GM12878 (cell line): Measurements from ENCODE around the gene SLC26A1. TPM values are rescaled to one million over a fixed set of nuclear protein-coding genes. Genes with fewer than 3 reads are reported as not detected.
A peak's percentile ranks its signal among the peaks of the same experiment; 100 is the strongest.

Experiments
- ATAC-seq: fragments of 200-7000 bp; cut with Tn5 transposase; 3 replicates; pipeline ENCODE4 v1.9.1; 2020; ENCODE audit warnings: mild to moderate bottlenecking, moderate library complexity
- BruUV-seq: library from RNA; stranded (reverse); fragments of 400-500 nt; replicated peaks from 2 replicates; lab custom pipeline; 2021; lab: Mats Ljungman, UMichigan
- CTCF ChIA-PET: fragments of 300-600 bp; sonication (Branson Sonifier 250); formaldehyde crosslinking; extraction: SDS; loops from one replicate; lab custom pipeline; 2021; ENCODE audit warnings: inconsistent platforms; lab: Yijun Ruan, JAX
- POLR2A ChIA-PET: fragments of 350-600 bp; formaldehyde crosslinking; extraction: SDS; loops from one replicate; lab custom pipeline; 2021; ENCODE audit warnings: inconsistent platforms; lab: Charles Lee
- RAD21 ChIA-PET: fragments of 300-600 bp; sonication (Branson Sonifier 250); formaldehyde crosslinking; loops from one replicate; lab custom pipeline; 2023; ENCODE audit warnings: antibody characterized with exemption; ENCODE audit not compliant: unreplicated experiment; lab: Charles Lee
- SMC1A ChIA-PET: fragments of 300-600 bp; sonication (Branson Sonifier 250); formaldehyde crosslinking; loops from one replicate; lab custom pipeline; 2023; ENCODE audit not compliant: unreplicated experiment, uncharacterized antibody; lab: Charles Lee
- DNase-seq: peaks from one replicate; pipeline ENCODE4 v3.0.0-alpha.2; 2011; ENCODE audit warnings: low read depth, low spot score
- FAIRE-seq: peaks from 3 replicates; lab custom pipeline; 2011; peaks lifted over from hg19 to GRCh38; lab: Jason Lieb, UNC
- H2AFZ ChIP-seq: 2 replicates; pipeline ENCODE4 v1.6.0; 2011; ENCODE audit warnings: low read depth, low read length, control low read depth; ENCODE audit not compliant: control insufficient read depth
- H3K27ac ChIP-seq: 2 replicates; pipeline ENCODE4 v1.5.1; 2011; ENCODE audit warnings: control low read depth; ENCODE audit not compliant: control insufficient read depth, insufficient read depth
- H3K27me3 ChIP-seq, 2 experiments: replicated peaks in 1 of 2; 2 replicates each; pipeline versions ENCODE4 v1.6.0 to v1.6.1; 2011; ENCODE audit warnings: low read length in 1 of 2; ENCODE audit not compliant: control insufficient read depth in 2 of 2, insufficient read depth in 2 of 2
- H3K36me3 ChIP-seq, 2 experiments: 2 replicates each; pipeline ENCODE4 v1.5.1; 2011; ENCODE audit warnings: low read length in 1 of 2; ENCODE audit not compliant: control insufficient read depth in 2 of 2, insufficient read depth in 2 of 2
- H3K4me1 ChIP-seq: 2 replicates; pipeline ENCODE4 v1.6.1; 2011; ENCODE audit warnings: mild to moderate bottlenecking, low read length, moderate library complexity, mixed read lengths; ENCODE audit not compliant: control insufficient read depth, insufficient read depth
- H3K4me2 ChIP-seq: 2 replicates; pipeline ENCODE4 v1.6.0; 2011; ENCODE audit warnings: control low read depth; ENCODE audit not compliant: control insufficient read depth, insufficient read depth
- H3K4me3 ChIP-seq: fragments of 200-600 bp; sonication (generic); 2 replicates; pipeline ENCODE4 v1.5.1; 2016
- H3K79me2 ChIP-seq: 2 replicates; pipeline ENCODE4 v1.6.0; 2011; ENCODE audit warnings: low read length; ENCODE audit not compliant: control insufficient read depth, insufficient read depth
- H3K9ac ChIP-seq: 2 replicates; pipeline ENCODE4 v1.8.0; 2011; ENCODE audit warnings: low read length, control low read depth, mixed read lengths; ENCODE audit not compliant: control insufficient read depth, insufficient read depth
- H3K9me3 ChIP-seq: replicated peaks from 3 replicates; pipeline ENCODE4 v1.5.1; 2011; ENCODE audit warnings: mild to moderate bottlenecking, low read length; ENCODE audit not compliant: control insufficient read depth, insufficient read depth
- H4K20me1 ChIP-seq: 2 replicates; pipeline ENCODE4 v1.6.0; 2011; ENCODE audit not compliant: control insufficient read depth, insufficient read depth
- DPF2 ChIP-seq: fragments of 450-650 bp; IDR thresholded peaks from 2 replicates; pipeline ENCODE4 v1.6.1; 2017; ENCODE audit warnings: mild to moderate bottlenecking
- HCFC1 ChIP-seq: fragments of 150-350 bp; IDR thresholded peaks from 2 replicates; pipeline ENCODE4 v1.6.1; 2014; ENCODE audit warnings: low read length
- IKZF1 ChIP-seq: fragments of 450-650 bp; conservative IDR thresholded peaks from 2 replicates; pipeline ENCODE4 v1.6.1; 2017; ENCODE audit warnings: antibody characterized with exemption, mild to moderate bottlenecking
- MEF2A ChIP-seq: IDR thresholded peaks from 2 replicates; pipeline ENCODE4 v1.6.1; 2011; ENCODE audit warnings: low read depth, mild to moderate bottlenecking, low read length, moderate library complexity; ENCODE audit not compliant: insufficient read depth
- PKNOX1 ChIP-seq: fragments of 450-650 bp; IDR thresholded peaks from 2 replicates; pipeline ENCODE4 v1.6.1; 2016; ENCODE audit warnings: mild to moderate bottlenecking
- PML ChIP-seq: IDR thresholded peaks from 2 replicates; pipeline ENCODE4 v1.6.1; 2012; ENCODE audit warnings: low read length, inconsistent platforms
- RAD21 ChIP-seq: IDR thresholded peaks from 2 replicates; pipeline ENCODE4 v1.6.1; 2011; ENCODE audit warnings: mild to moderate bottlenecking, low read depth, low read length, moderate library complexity; ENCODE audit not compliant: insufficient read depth
- SPI1 ChIP-seq: IDR thresholded peaks from 2 replicates; pipeline ENCODE4 v1.6.1; 2011; ENCODE audit warnings: low read depth, mild to moderate bottlenecking, low read length, moderate library complexity, borderline replicate concordance; ENCODE audit not compliant: insufficient read depth
- SRF ChIP-seq, 2 experiments: IDR thresholded peaks; 2 replicates each; pipeline ENCODE4 v1.6.1; 2011; ENCODE audit warnings: low read depth in 2 of 2, low read length in 2 of 2, mild to moderate bottlenecking in 1 of 2, moderate library complexity in 1 of 2
- ZNF217 ChIP-seq: fragments of 450-650 bp; IDR thresholded peaks from 2 replicates; pipeline ENCODE4 v1.6.1; 2017; ENCODE audit warnings: antibody characterized with exemption, mild to moderate bottlenecking
- ZNF384 ChIP-seq: IDR thresholded peaks from 2 replicates; pipeline ENCODE4 v1.6.1; 2012; ENCODE audit warnings: low read depth, mild to moderate bottlenecking, low read length, improper control_type of control experiment, borderline replicate concordance
- ZZZ3 ChIP-seq: IDR thresholded peaks from 2 replicates; pipeline ENCODE4 v1.6.1; 2011; ENCODE audit warnings: low read depth; ENCODE audit not compliant: control insufficient read depth, insufficient read length
- WGBS: methylation state at CpG from one replicate; pipeline ENCODE4 v1.1.6; 2016; ENCODE audit warnings: low lambda C conversion rate; ENCODE audit not compliant: insufficient replicate concordance, insufficient coverage; ENCODE audit errors: missing lambda C conversion rate; 5-methylcytosine and 5-hydroxymethylcytosine counted together
- in situ Hi-C: fragments of 300-500 bp; cut with MboI; formaldehyde crosslinking; loops from 9 replicates; pipeline ENCODE4 v1.14.3; 2018; ENCODE audit warnings: mixed read lengths
- intact Hi-C: fragments of 100-400 bp; cut with micrococcal nuclease; formaldehyde crosslinking; loops from one replicate; pipeline ENCODE4 v1.14.2; 2022; ENCODE audit not compliant: unreplicated experiment
- polyA plus RNA-seq, 11 experiments: library from polyadenylated mRNA; depleted of rRNA in 4 of 11; unstranded in 6 of 11; stranded (reverse) in 5 of 11; fragments of >200 nt; fragmentation: Nextera tagmentation in 4 of 11; fragmentation: Illumina TruSeq in 1 of 11; extraction: Ambion mirVana in 4 of 11; extraction: Trizol in 1 of 11; gene quantifications; 1 replicate in 1 of 11; 2 replicates in 10 of 11; pipeline versions ENCODE4 v1.2.1 to v1.2.3, GENCODE V29; 2011 to 2016; ENCODE audit warnings: inconsistent platforms in 2 of 11, missing spikeins in 2 of 11, low read depth in 1 of 11
- total RNA-seq, 4 experiments: library from RNA; depleted of rRNA in 3 of 4; stranded (reverse); fragments of >200 nt in 3 of 4; fragmentation: Illumina TruSeq in 1 of 4; extraction: Trizol in 1 of 4; gene quantifications; 2 replicates each; pipeline versions ENCODE4 v1.2.1 to v1.2.3, GENCODE V29; 2013 to 2021
- TF ChIP-seq, protein P1 (sequence below): fragments of 150-350 bp; IDR thresholded peaks from 2 replicates; pipeline ENCODE4 v1.6.1; 2014; ENCODE audit warnings: mild to moderate bottlenecking, low read depth, low read length

Gene SLC26A1
- total and polyA plus RNA-seq, 10 of the 15 experiments (the other 5 are each of a cell fraction or from before 2014, with no cell fraction given) = 0.05 to 0.96 (median 0.28) TPM; not detected in 5

DNA sequence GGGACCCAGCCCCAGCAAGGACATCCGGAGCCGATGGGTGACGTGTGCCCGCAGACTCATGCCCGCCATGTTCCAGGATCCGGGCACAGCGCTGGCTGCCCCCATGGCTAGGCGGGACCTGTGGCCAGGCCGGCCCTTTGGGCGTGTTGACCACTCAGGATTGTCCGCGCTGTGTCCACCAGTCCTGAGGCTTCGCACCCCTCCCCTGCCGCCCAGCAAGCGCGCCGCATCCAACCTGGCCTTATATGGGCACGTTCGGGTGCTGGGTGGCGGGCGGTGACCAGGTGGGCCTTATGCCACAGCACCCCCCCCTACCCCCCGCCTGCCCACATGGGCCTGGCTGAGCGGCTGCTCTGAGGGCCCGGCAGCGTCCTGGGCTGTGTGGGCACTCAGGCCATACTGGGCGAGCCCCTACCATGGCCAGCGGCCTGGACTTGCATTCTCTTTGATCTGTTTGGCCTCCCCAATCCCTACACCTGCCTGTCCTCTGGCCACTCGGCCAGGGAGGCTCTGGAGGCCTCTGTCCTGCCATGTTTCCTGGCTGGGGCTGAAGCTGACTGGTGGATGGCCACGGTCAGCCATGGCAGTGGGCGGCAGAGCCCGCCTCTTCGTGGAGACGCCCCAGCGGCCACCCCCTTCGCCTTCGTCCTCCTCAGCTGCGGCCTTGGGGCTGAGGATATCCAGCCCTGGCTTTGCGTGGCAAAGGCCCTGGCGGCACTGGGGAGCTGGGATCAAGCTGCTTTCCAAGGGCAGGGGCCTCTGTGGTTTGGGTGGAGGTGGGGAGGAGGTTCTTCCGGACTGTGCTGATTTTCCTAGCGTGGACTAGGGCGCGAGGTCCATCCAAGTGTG, 20.2 kb upstream of the SLC26A1 start:
- Histone ChIP-seq H3K36me3 (no peaks in the 10 kb centered on the region), H3K27ac (no peak overlapping the region), H3K4me2 (no peak overlapping the region), H2AFZ (no peak overlapping the region), H3K9me3 (no peaks in the 10 kb centered on the region; the same call in 2 of the 3 replicates), H3K79me2 (no peaks in the 10 kb centered on the region), H3K9ac (no peak overlapping the region), H3K27me3 (peaks cover 0 to 5% of the 10 kb centered on the region in 2 experiments; a peak in 2 of 4 replicates), H3K4me3 (no peak overlapping the region), H3K4me1 (peaks cover 11% of the 10 kb centered on the region), H4K20me1 (no peaks in the 10 kb centered on the region; the same call in 1 of the 2 replicates)
- in situ Hi-C loops = no loop called here
- TF ChIP-seq MEF2A (no peak), ZNF217 (no peak), SRF (IDR thresholded peaks at IDR 0.05; ENCODE audit: low read depth in 2 of 2, low read length in 2 of 2) (peak in 1 of 2 experiments; percentile 59; a peak in 1 of 4 replicates), ZZZ3 (no peak)
- RAD21 ChIA-PET = no interaction called here
- POLR2A ChIA-PET = no interaction called here
- intact Hi-C loops = no loop called here
- SMC1A ChIA-PET = no interaction called here
- ATAC-seq = no peak
- no peak for DNase-seq
- no peak for FAIRE-seq
- WGBS = 87% methylated on average over 38 of the region's 43 CpGs
- no TSS peak for BruUV-seq
- CTCF ChIA-PET = no interaction called here

DNA sequence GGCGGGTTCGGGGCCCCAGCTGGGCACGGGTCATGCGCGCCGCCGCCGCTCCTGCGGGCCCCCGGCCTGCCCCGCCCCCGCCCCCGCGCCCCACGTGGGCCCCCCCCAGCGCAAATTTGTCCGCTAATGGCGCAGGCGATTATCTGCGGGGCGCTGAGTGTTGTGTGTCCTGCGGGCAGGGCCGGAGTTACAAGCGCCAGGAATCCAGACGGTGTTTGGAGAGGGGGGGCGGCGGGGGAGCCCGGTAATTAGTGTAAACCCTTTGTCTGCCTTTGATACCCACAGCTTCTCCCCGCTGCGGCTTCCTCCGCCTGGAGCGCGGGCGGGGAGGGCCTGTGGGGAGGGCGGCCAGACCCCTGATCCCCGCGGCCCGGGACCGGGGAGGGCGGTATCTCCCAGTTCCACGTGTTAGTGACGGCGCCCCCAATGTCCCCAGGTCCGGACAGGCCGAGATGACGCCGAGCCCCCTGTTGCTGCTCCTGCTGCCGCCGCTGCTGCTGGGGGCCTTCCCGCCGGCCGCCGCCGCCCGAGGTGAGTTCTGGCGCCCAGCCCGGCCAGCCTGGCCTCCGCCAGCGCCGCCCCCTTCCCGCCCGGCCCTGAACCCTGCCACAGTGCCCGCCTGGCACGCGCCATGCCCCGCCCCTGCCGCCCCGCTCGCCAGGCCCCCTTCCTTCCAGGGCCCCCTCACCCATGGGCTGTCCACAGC, 19.0 kb upstream of the SLC26A1 start:
- no peak overlapping the region for H3K27ac ChIP-seq
- H3K9me3 ChIP-seq = no peaks in the 10 kb centered on the region; the same call in 2 of the 3 replicates
- BruUV-seq = no TSS peak
- H3K4me2 ChIP-seq = peak overlapping the region; percentile 42; the same call in 1 of the 2 replicates
- H3K9ac ChIP-seq = no peak overlapping the region
- intact Hi-C loops (no loop called here), in situ Hi-C loops (no loop called here)
- DNase-seq (no peak), FAIRE-seq (no peak), ATAC-seq (0 out of 3 replicates have a peak, but pooled peaks have one; percentile 3)
- ChIA-PET CTCF (no interaction called here), POLR2A (no interaction called here), RAD21 (no interaction called here), SMC1A (no interaction called here)
- H3K79me2 ChIP-seq = no peaks in the 10 kb centered on the region
- H3K4me3 ChIP-seq = peak overlapping the region; percentile 61
- peaks cover 0 to 5% of the 10 kb centered on the region in 2 experiments; a peak in 2 of 4 replicates for H3K27me3 ChIP-seq
- no peaks in the 10 kb centered on the region; the same call in 1 of the 2 replicates for H4K20me1 ChIP-seq
- peaks cover 11% of the 10 kb centered on the region for H3K4me1 ChIP-seq
- H3K36me3 ChIP-seq = no peaks in the 10 kb centered on the region
- no peak overlapping the region; the same call in 1 of the 2 replicates for H2AFZ ChIP-seq
- WGBS = 5% methylated on average over 29 of the region's 69 CpGs
- TF ChIP-seq PML (no peak), ZNF217 (no peak), DPF2 (peak; percentile 40; the same call in 1 of the 2 replicates), HCFC1 (no peak), PKNOX1 (no peak), ZNF384 (no peak), IKZF1 (peak; percentile 39; the same call in 1 of the 2 replicates), RAD21 (no peak), SPI1 (no peak)
- TF ChIP-seq, protein P1, sequence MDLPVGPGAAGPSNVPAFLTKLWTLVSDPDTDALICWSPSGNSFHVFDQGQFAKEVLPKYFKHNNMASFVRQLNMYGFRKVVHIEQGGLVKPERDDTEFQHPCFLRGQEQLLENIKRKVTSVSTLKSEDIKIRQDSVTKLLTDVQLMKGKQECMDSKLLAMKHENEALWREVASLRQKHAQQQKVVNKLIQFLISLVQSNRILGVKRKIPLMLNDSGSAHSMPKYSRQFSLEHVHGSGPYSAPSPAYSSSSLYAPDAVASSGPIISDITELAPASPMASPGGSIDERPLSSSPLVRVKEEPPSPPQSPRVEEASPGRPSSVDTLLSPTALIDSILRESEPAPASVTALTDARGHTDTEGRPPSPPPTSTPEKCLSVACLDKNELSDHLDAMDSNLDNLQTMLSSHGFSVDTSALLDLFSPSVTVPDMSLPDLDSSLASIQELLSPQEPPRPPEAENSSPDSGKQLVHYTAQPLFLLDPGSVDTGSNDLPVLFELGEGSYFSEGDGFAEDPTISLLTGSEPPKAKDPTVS = no peak
